ENCODE measurements around the gene NUDT2.

The NUDT2 gene

GRCh38 chr9:34291023-34291422 lies 38.3 kb upstream of the NUDT2 start (continued):
- TF ChIP-seq REPIN1 (tag by site-specific recombination; IDR thresholded peaks at IDR 0.05; ENCODE audit: low read depth) (no peak), ZNF692 (tag by site-specific recombination; IDR thresholded peaks at IDR 0.05) (no peak), ZNF768 (tag by site-specific recombination; IDR thresholded peaks at IDR 0.05) (no peak), ZBTB49 (tag by site-specific recombination; IDR thresholded peaks at IDR 0.05; ENCODE audit: low read depth) (no peak), ZNF280D (tag by site-specific recombination; IDR thresholded peaks at IDR 0.05) (no peak), KLF16 (tag by site-specific recombination; IDR thresholded peaks at IDR 0.05) (no peak), ZNF214 (tag by site-specific recombination; IDR thresholded peaks at IDR 0.05; ENCODE audit: borderline replicate concordance) (no peak), IKZF3 (tag by site-specific recombination; IDR thresholded peaks at IDR 0.05) (no peak), ZNF24 (tag by site-specific recombination; IDR thresholded peaks at IDR 0.05) (no peak)

- peaks cover 0 to 9% of the 10 kb centered on the region in 2 experiments; a peak in 1 of 3 replicates for H3K36me3 ChIP-seq (ENCODE audit: control insufficient read depth in 2 of 2, insufficient read depth in 1 of 2, low read length in 2 of 2)
- no peak overlapping the region for H3K4me3 ChIP-seq (ENCODE audit: low read depth, low read length)
- no peaks in the 10 kb centered on the region for H3K4me1 ChIP-seq (ENCODE audit: control insufficient read depth, insufficient read depth, low read length)
- TF ChIP-seq ZNF248 (tag by site-specific recombination; IDR thresholded peaks at IDR 0.05): no peak
- TF ChIP-seq ZNF792 (tag by site-specific recombination; IDR thresholded peaks at IDR 0.05): no peak
- peak; percentile 21; the same call in 1 of the 2 replicates for TF ChIP-seq EGR2 (tag by site-specific recombination; IDR thresholded peaks at IDR 0.05; ENCODE audit: low read depth)
- TF ChIP-seq ZBTB8A (tag by site-specific recombination; IDR thresholded peaks at IDR 0.05): no peak
- no peak for TF ChIP-seq ZNF518A (tag by site-specific recombination; conservative IDR thresholded peaks at IDR 0.05; ENCODE audit: low read depth)
- no peak for TF ChIP-seq ZNF585B (tag by site-specific recombination; IDR thresholded peaks at IDR 0.05)
- no peak for TF ChIP-seq HOXA7 (CRISPR knock-in tag; IDR thresholded peaks at IDR 0.05; ENCODE audit: borderline replicate concordance)
- no peak overlapping the region for H3K27ac ChIP-seq (ENCODE audit: extremely low read depth, low read depth, low read length)
- ChIA-PET POLR2A (no interaction called here), CTCF (interaction anchor here (0.6 to 1.1 kb wide), 5 partner anchors 9 to 636 kb away, joined by 3 to 10 read pairs (median 4); no protein-coding TSS in a partner anchor)
- H3K9me3 ChIP-seq (ENCODE audit: control insufficient read depth, insufficient read depth, low read depth, low read length): no peaks in the 10 kb centered on the region
These were observed 37.9 kb upstream of the NUDT2 start for GRCh38 chr9:34291423-34291822.

Data from HEK293 (cell line).